Measurements from ENCODE around the gene SNRPA.

DNA sequence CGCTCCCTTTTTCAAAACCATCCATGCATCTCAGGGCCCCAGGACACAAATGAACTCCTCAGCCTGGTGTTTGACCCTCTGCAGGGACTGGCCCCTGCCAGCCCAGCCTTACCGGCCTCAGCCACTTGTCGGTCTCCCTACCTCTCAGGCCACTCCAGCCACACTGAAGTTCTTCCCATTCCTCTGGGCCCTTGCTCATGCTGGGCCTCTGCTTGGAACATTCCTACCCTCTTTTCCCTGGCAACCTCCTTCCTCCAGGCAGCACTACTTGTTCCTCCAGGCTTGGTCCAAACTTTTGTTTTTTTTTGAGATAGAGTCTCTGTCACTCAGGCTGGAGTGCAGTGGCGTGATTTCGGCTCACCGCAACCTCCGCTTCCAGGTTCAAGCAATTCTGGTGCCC lies 40.3 kb downstream of the SNRPA start:
- TF ChIP-seq, protein P1, sequence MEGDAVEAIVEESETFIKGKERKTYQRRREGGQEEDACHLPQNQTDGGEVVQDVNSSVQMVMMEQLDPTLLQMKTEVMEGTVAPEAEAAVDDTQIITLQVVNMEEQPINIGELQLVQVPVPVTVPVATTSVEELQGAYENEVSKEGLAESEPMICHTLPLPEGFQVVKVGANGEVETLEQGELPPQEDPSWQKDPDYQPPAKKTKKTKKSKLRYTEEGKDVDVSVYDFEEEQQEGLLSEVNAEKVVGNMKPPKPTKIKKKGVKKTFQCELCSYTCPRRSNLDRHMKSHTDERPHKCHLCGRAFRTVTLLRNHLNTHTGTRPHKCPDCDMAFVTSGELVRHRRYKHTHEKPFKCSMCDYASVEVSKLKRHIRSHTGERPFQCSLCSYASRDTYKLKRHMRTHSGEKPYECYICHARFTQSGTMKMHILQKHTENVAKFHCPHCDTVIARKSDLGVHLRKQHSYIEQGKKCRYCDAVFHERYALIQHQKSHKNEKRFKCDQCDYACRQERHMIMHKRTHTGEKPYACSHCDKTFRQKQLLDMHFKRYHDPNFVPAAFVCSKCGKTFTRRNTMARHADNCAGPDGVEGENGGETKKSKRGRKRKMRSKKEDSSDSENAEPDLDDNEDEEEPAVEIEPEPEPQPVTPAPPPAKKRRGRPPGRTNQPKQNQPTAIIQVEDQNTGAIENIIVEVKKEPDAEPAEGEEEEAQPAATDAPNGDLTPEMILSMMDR (IDR thresholded peaks at IDR 0.05; ENCODE audit: insufficient read depth, low read length, poor library complexity, severe bottlenecking) = no peak
- no peak for TF ChIP-seq EZH2phosphoT487 (conservative IDR thresholded peaks at IDR 0.05; ENCODE audit: low read length)
